PC-3 (cell line): Measurements from ENCODE around the gene ACBD6.

Experiments
- EZH2 ChIP-seq: fragments of 300-600 bp; sonication (generic); IDR thresholded peaks from one replicate; pipeline ENCODE4 v1.6.1; 2017; ENCODE audit warnings: antibody characterized with exemption, mild to moderate bottlenecking, low read length; ENCODE audit not compliant: unreplicated experiment
- EZH2phosphoT487 ChIP-seq: fragments of 300-600 bp; sonication (generic); IDR thresholded peaks from 2 replicates; pipeline ENCODE4 v1.6.1; 2018; ENCODE audit warnings: mild to moderate bottlenecking, antibody characterized with exemption, low read length, borderline replicate concordance
- TF ChIP-seq, protein P1 (sequence below): fragments of 300-600 bp; sonication (generic); conservative IDR thresholded peaks from 2 replicates; pipeline ENCODE4 v1.5.1; 2017; ENCODE audit warnings: antibody characterized with exemption, low read depth, mild to moderate bottlenecking, low read length

- TF ChIP-seq, protein P1, sequence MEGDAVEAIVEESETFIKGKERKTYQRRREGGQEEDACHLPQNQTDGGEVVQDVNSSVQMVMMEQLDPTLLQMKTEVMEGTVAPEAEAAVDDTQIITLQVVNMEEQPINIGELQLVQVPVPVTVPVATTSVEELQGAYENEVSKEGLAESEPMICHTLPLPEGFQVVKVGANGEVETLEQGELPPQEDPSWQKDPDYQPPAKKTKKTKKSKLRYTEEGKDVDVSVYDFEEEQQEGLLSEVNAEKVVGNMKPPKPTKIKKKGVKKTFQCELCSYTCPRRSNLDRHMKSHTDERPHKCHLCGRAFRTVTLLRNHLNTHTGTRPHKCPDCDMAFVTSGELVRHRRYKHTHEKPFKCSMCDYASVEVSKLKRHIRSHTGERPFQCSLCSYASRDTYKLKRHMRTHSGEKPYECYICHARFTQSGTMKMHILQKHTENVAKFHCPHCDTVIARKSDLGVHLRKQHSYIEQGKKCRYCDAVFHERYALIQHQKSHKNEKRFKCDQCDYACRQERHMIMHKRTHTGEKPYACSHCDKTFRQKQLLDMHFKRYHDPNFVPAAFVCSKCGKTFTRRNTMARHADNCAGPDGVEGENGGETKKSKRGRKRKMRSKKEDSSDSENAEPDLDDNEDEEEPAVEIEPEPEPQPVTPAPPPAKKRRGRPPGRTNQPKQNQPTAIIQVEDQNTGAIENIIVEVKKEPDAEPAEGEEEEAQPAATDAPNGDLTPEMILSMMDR, result no peak
- TF ChIP-seq EZH2, result no peak
- no peak for TF ChIP-seq EZH2phosphoT487
Measured at GRCh38 chr1:180456191-180456590, 46.2 kb downstream of the ACBD6 start.
